PC-3 (cell line): ENCODE results near the gene TBC1D2B. TPM values are rescaled to one million over a fixed set of nuclear protein-coding genes. Genes with fewer than 3 reads are reported as not detected.
"Not testable (repeated sequence)": the region's sequence is repeated elsewhere in the genome, so short reads cannot be mapped to it uniquely, and the experiment has no call there.

ENCODE experiments used
- ATAC-seq: fragments of 200-7000 bp; cut with Tn5 transposase; 2 replicates; pipeline ENCODE4 v1.9.1; 2020; ENCODE audit warnings: mild to moderate bottlenecking, moderate library complexity
- BruUV-seq: library from RNA; stranded (reverse); fragments of 400-500 nt; replicated peaks from 2 replicates; lab custom pipeline; 2021; lab: Mats Ljungman, UMichigan
- CTCF ChIA-PET: fragments of 300-600 bp; sonication (Branson Sonifier 250); formaldehyde crosslinking; loops from one replicate; lab custom pipeline; 2022; ENCODE audit warnings: antibody characterized with exemption; lab: Charles Lee
- POLR2A ChIA-PET: fragments of 300-600 bp; sonication (Branson Sonifier 250); formaldehyde crosslinking; loops from one replicate; lab custom pipeline; 2022; ENCODE audit warnings: antibody characterized with exemption; ENCODE audit not compliant: unreplicated experiment; lab: Charles Lee
- DNase-seq: peaks from one replicate; pipeline ENCODE4 v3.0.0-alpha.2; 2015
- H2AFZ ChIP-seq: fragments of 300-600 bp; sonication (generic); 2 replicates; pipeline ENCODE4 v1.6.0; 2016; ENCODE audit warnings: antibody characterized with exemption, low read length
- H3F3A ChIP-seq: fragments of 300-600 bp; sonication (generic); one replicate; pipeline ENCODE4 v1.6.0; 2017; ENCODE audit warnings: antibody characterized with exemption, low read length, control low read depth, mild to moderate bottlenecking; ENCODE audit not compliant: unreplicated experiment
- H3K27ac ChIP-seq: fragments of 300-600 bp; sonication (generic); 2 replicates; pipeline ENCODE4 v1.5.1; 2016; ENCODE audit warnings: mild to moderate bottlenecking, low read length
- H3K27me3 ChIP-seq: fragments of 300-600 bp; sonication (generic); 2 replicates; pipeline ENCODE4 v1.6.1; 2016; ENCODE audit warnings: low read length, mixed read lengths
- H3K36me3 ChIP-seq: fragments of 300-600 bp; sonication (generic); 2 replicates; pipeline ENCODE4 v1.6.1; 2016; ENCODE audit warnings: low read depth, mixed run types, low read length, mixed read lengths
- H3K4me1 ChIP-seq: fragments of 300-600 bp; sonication (generic); 2 replicates; pipeline ENCODE4 v1.5.1; 2016; ENCODE audit warnings: low read length; ENCODE audit not compliant: insufficient read depth
- H3K4me2 ChIP-seq: fragments of 300-600 bp; sonication (generic); 2 replicates; pipeline ENCODE4 v1.6.0; 2016; ENCODE audit warnings: low read length
- H3K4me3 ChIP-seq: fragments of 300-600 bp; sonication (generic); 2 replicates; pipeline ENCODE4 v1.5.1; 2016; ENCODE audit warnings: mild to moderate bottlenecking, low read length, mixed read lengths
- H3K79me2 ChIP-seq: fragments of 300-600 bp; sonication (generic); 2 replicates; pipeline ENCODE4 v1.6.1; 2017; ENCODE audit warnings: low read length, mixed read lengths
- H3K9ac ChIP-seq: fragments of 300-600 bp; sonication (generic); 2 replicates; pipeline ENCODE4 v1.6.0; 2016; ENCODE audit warnings: mild to moderate bottlenecking, low read length
- H3K9me2 ChIP-seq: fragments of 300-600 bp; sonication (generic); replicated peaks from 2 replicates; pipeline ENCODE4 v1.6.1; 2016; ENCODE audit warnings: mixed run types, low read length, mixed read lengths
- H3K9me3 ChIP-seq: fragments of 300-600 bp; sonication (generic); 2 replicates; pipeline ENCODE4 v1.6.1; 2016; ENCODE audit warnings: low read length, mixed read lengths
- H4K20me1 ChIP-seq: fragments of 300-600 bp; sonication (generic); 2 replicates; pipeline ENCODE4 v1.6.1; 2016; ENCODE audit warnings: low read length, mixed read lengths
- CTCF ChIP-seq: fragments of 300-600 bp; sonication (generic); conservative IDR thresholded peaks from 2 replicates; pipeline ENCODE4 v1.5.1; 2017; ENCODE audit warnings: antibody characterized with exemption, low read depth, mild to moderate bottlenecking, low read length
- EZH2 ChIP-seq: fragments of 300-600 bp; sonication (generic); IDR thresholded peaks from one replicate; pipeline ENCODE4 v1.6.1; 2017; ENCODE audit warnings: antibody characterized with exemption, mild to moderate bottlenecking, low read length; ENCODE audit not compliant: unreplicated experiment
- EZH2phosphoT487 ChIP-seq: fragments of 300-600 bp; sonication (generic); IDR thresholded peaks from 2 replicates; pipeline ENCODE4 v1.6.1; 2018; ENCODE audit warnings: mild to moderate bottlenecking, antibody characterized with exemption, low read length, borderline replicate concordance
- intact Hi-C: fragments of 100-400 bp; cut with micrococcal nuclease; formaldehyde crosslinking; loops from 2 replicates; pipeline ENCODE4 v1.9.0; 2023
- total RNA-seq: library from RNA; depleted of rRNA; stranded (reverse); fragments of >200 nt; gene quantifications from 2 replicates; pipeline ENCODE4 v1.2.3, GENCODE V29; 2014

The TBC1D2B gene
- total RNA-seq, 1 experiment from 2014 or later: 19.0 TPM

- H3K36me3 ChIP-seq: no peaks in the 10 kb centered on the region; the same call in 1 of the 2 replicates
- DNase-seq (peak; percentile 56), ATAC-seq (peak; percentile 72)
- BruUV-seq: no TSS peak
- H2AFZ ChIP-seq: no peak overlapping the region
- intact Hi-C loops: loop anchor here (1.0 to 10.0 kb wide), 2 partner anchors 74 to 108 kb away; partner anchors contain the start of gene TBC1D2B
- no peaks in the 10 kb centered on the region for H3K27me3 ChIP-seq
- H3K27ac ChIP-seq: no peak overlapping the region
- CTCF ChIA-PET: interaction anchor here (0.5 to 1.1 kb wide), 2 partner anchors 108 kb away, joined by 3 read pairs; no protein-coding TSS in a partner anchor
- no peak overlapping the region for H3K4me2 ChIP-seq
- H3K9me3 ChIP-seq: no peaks in the 10 kb centered on the region
- no peak overlapping the region for H3K4me3 ChIP-seq
- H3K79me2 ChIP-seq: no peaks in the 10 kb centered on the region
- no peaks in the 10 kb centered on the region for H3K9me2 ChIP-seq
- H4K20me1 ChIP-seq: peaks cover 3% of the 10 kb centered on the region; the same call in 1 of the 2 replicates
- H3K9ac ChIP-seq: no peak overlapping the region
- POLR2A ChIA-PET: no interaction called here
- H3K4me1 ChIP-seq: peaks cover 6% of the 10 kb centered on the region; the same call in 1 of the 2 replicates
- no peaks in the 10 kb centered on the region for H3F3A ChIP-seq
- TF ChIP-seq CTCF: peak; percentile 63
- TF ChIP-seq EZH2: no peak
Observed at GRCh38 chr15:78000091-78000926, 77.2 kb downstream of the TBC1D2B start.

GRCh38 chr15:77999486-77999885 lies 78.0 kb downstream of the TBC1D2B start:
- ATAC-seq (no peak), DNase-seq (no peak)
- no peak overlapping the region for H3K9ac ChIP-seq
- H3K4me1 ChIP-seq: peaks cover 12% of the 10 kb centered on the region
- ChIA-PET CTCF (interaction anchor here (1.1 kb wide), 1 partner anchor 109 kb away, joined by 3 read pairs; no protein-coding TSS in a partner anchor), POLR2A (no interaction called here)
- no TSS peak for BruUV-seq
- TF ChIP-seq EZH2: no peak
- no peak for TF ChIP-seq CTCF
- H2AFZ ChIP-seq: no peak overlapping the region
- H4K20me1 ChIP-seq: no peaks in the 10 kb centered on the region
- no peak overlapping the region for H3K27ac ChIP-seq
- no peaks in the 10 kb centered on the region; the same call in 1 of the 2 replicates for H3K36me3 ChIP-seq
- no peaks in the 10 kb centered on the region for H3K9me2 ChIP-seq
- H3K4me3 ChIP-seq: no peak overlapping the region
- no peaks in the 10 kb centered on the region for H3K79me2 ChIP-seq
- peaks cover 2% of the 10 kb centered on the region for H3F3A ChIP-seq
- no peaks in the 10 kb centered on the region for H3K27me3 ChIP-seq
- no peak overlapping the region for H3K4me2 ChIP-seq
- intact Hi-C loops: no loop called here
- H3K9me3 ChIP-seq: no peaks in the 10 kb centered on the region

- no TSS peak for BruUV-seq
- peaks cover 2% of the 10 kb centered on the region; the same call in 1 of the 2 replicates for H4K20me1 ChIP-seq
- H3K27me3 ChIP-seq: no peaks in the 10 kb centered on the region
- H3K36me3 ChIP-seq: no peaks in the 10 kb centered on the region; the same call in 1 of the 2 replicates
- H3K4me1 ChIP-seq: peaks cover 17% of the 10 kb centered on the region
- no peak overlapping the region for H3K27ac ChIP-seq
- no peak for ATAC-seq
- CTCF ChIA-PET: no interaction called here
- H2AFZ ChIP-seq: no peak overlapping the region
- H3F3A ChIP-seq: peaks cover 2% of the 10 kb centered on the region
- H3K9ac ChIP-seq: no peak overlapping the region
- intact Hi-C loops: no loop called here
- no peak for DNase-seq
- no peaks in the 10 kb centered on the region for H3K79me2 ChIP-seq
- H3K4me2 ChIP-seq: no peak overlapping the region
- H3K9me2 ChIP-seq: no peaks in the 10 kb centered on the region
- TF ChIP-seq EZH2phosphoT487 (no peak), EZH2 (no peak), CTCF (no peak)
- H3K4me3 ChIP-seq: no peak overlapping the region
- POLR2A ChIA-PET: no interaction called here
- H3K9me3 ChIP-seq: no peaks in the 10 kb centered on the region
Observed at GRCh38 chr15:77998592-77998991, 78.9 kb downstream of the TBC1D2B start.

GRCh38 chr15:77997761-77998554 lies 79.6 kb downstream of the TBC1D2B start:
- H3F3A ChIP-seq, DNase-seq, intact Hi-C loops, H4K20me1 ChIP-seq, BruUV-seq, H3K9me3 ChIP-seq, H3K36me3 ChIP-seq, H3K27me3 ChIP-seq, H3K27ac ChIP-seq, H3K9me2 ChIP-seq, POLR2A ChIA-PET, H3K79me2 ChIP-seq, ATAC-seq, H2AFZ ChIP-seq, H3K9ac ChIP-seq, H3K4me3 ChIP-seq, CTCF ChIA-PET, H3K4me2 ChIP-seq: not testable (repeated sequence)
- H3K4me1 ChIP-seq: peaks cover 22% of the 10 kb centered on the region
